ENCODE results near the gene ADAMTS17. TPM values are rescaled to one million over a fixed set of nuclear protein-coding genes. Genes with fewer than 3 reads are reported as not detected.

The ADAMTS17 gene
- total and polyA plus RNA-seq, 8 donors: 0.31 to 14.3 (median 6.3) TPM

GRCh38 chr15:100338971-100339444 is 2.8 kb downstream of the ADAMTS17 start:
- WGBS, 5 donors: 27 to 40% (median 34%) methylated on average over 10 of the region's 10 CpGs
- intact Hi-C loops (cut with DNase I; ENCODE audit: low total_unique reads): loop anchor here (10.0 kb wide), 1 partner anchor 404 kb away; no protein-coding TSS in a partner anchor
- H3K27me3 ChIP-seq: peaks cover 0 to 35% (median 12%) of the 10 kb centered on the region in 3 donors
- no peaks in the 10 kb centered on the region for H3K36me3 ChIP-seq
- no peak for TF ChIP-seq POLR2A (IDR thresholded peaks at IDR 0.05)
- peak in 2 of 3 donors; percentile 11 to 43 for TF ChIP-seq POLR2AphosphoS5 (IDR thresholded peaks at IDR 0.05)
- TF ChIP-seq, protein P1, sequence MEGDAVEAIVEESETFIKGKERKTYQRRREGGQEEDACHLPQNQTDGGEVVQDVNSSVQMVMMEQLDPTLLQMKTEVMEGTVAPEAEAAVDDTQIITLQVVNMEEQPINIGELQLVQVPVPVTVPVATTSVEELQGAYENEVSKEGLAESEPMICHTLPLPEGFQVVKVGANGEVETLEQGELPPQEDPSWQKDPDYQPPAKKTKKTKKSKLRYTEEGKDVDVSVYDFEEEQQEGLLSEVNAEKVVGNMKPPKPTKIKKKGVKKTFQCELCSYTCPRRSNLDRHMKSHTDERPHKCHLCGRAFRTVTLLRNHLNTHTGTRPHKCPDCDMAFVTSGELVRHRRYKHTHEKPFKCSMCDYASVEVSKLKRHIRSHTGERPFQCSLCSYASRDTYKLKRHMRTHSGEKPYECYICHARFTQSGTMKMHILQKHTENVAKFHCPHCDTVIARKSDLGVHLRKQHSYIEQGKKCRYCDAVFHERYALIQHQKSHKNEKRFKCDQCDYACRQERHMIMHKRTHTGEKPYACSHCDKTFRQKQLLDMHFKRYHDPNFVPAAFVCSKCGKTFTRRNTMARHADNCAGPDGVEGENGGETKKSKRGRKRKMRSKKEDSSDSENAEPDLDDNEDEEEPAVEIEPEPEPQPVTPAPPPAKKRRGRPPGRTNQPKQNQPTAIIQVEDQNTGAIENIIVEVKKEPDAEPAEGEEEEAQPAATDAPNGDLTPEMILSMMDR (IDR thresholded peaks at IDR 0.05): peak in 5 of 7 experiments; percentile 30 to 76 (median 71)
- no peak for TF ChIP-seq EP300 (IDR thresholded peaks at IDR 0.05)
- H3K4me1 ChIP-seq: peaks cover 7 to 34% (median 17%) of the 10 kb centered on the region in 4 donors
- no peaks in the 10 kb centered on the region for H3K9me3 ChIP-seq
- H3K27ac ChIP-seq: no peak overlapping the region
- H3K4me3 ChIP-seq: no peak overlapping the region
- DNase-seq: peak; percentile 61 to 91

DNA sequence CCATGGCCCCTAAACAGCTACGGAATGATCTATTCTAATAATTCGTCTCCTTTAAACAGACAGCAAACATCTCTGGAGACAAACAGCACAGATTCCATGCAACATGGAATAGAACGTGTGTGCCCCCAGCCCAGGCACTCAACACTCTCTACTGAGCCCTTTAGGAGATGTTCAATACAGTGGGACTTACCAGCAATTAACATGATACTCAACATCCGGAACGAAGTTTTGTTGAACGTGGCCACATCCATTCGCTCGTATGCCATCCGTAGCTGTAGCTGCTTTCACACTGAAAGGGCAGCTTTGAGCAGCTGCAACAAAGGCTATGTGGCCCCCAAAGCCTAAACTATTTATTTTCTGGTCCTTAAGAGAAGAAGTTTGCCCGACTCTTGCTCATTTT is 3.5 kb downstream of the ADAMTS17 start:
- Histone ChIP-seq H3K9me3 (no peaks in the 10 kb centered on the region), H3K36me3 (no peaks in the 10 kb centered on the region), H3K27ac (no peak overlapping the region), H3K27me3 (peaks cover 0 to 32% (median 12%) of the 10 kb centered on the region in 3 donors), H3K4me3 (no peak overlapping the region), H3K4me1 (peaks cover 7 to 34% (median 17%) of the 10 kb centered on the region in 4 donors)
- intact Hi-C loops (cut with DNase I; ENCODE audit: low total_unique reads): loop anchor here (10.0 kb wide), 1 partner anchor 403 kb away; no protein-coding TSS in a partner anchor
- TF ChIP-seq POLR2A (IDR thresholded peaks at IDR 0.05) (no peak), POLR2AphosphoS5 (IDR thresholded peaks at IDR 0.05) (no peak), EP300 (IDR thresholded peaks at IDR 0.05) (no peak)
- TF ChIP-seq, protein P1 (IDR thresholded peaks at IDR 0.05): no peak
- no peak for DNase-seq
- WGBS, 5 donors: 85 to 90% (median 86%) methylated on average over 10 of the region's 10 CpGs

DNA sequence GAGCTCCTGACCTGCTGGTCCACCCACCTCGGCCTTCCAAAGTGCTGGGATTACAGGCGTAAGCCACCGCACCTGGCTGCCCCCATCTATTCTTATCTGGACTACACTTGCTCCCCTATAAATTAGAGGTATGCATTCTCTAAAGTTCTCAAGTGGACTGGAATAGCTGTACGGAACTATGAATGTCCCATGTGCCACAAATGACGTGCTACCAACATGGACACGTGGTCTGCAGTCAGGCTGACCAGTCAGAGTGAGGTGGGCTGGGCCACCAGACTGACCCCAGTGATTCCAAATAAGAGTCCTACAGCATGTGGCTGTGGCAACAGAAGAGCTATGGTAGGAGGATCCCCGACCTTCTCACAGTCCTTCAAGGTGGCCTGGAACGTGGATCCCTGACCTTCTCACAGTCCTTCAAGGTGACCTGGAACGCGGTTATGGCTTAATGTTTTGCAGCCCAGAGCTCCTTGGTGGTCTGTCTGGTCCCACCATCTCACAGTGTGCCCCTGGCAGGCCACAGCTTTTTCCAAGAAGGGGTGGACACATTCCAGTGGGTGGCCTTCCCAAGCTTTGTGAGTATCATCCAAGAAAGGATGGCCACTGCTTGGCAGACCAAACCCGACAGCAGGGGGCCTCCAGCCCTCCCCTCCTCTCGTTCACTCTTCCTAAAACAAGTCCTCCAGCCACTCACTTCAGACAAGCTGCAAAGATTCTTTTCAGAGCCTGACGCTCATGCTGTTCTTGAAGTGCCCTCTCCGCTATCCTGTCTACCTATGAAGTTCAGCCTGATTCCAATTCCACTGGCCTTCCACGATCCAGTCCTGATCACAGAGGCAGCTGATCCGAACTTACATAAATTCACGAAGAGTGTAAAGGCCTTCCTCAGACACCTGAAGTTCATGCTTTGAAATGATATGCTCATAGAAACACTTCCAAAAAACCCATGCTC is 4.4 kb downstream of the ADAMTS17 start:
- H3K9me3 ChIP-seq: no peaks in the 10 kb centered on the region
- WGBS, 5 donors: 93 to 94% (median 94%) methylated on average over 17 of the region's 17 CpGs
- no peak for TF ChIP-seq POLR2AphosphoS5 (IDR thresholded peaks at IDR 0.05)
- TF ChIP-seq, protein P1 (IDR thresholded peaks at IDR 0.05): no peak
- TF ChIP-seq EP300 (IDR thresholded peaks at IDR 0.05): no peak
- no peak for TF ChIP-seq POLR2A (IDR thresholded peaks at IDR 0.05)
- intact Hi-C loops (cut with DNase I; ENCODE audit: low total_unique reads): loop anchor here (10.0 kb wide), 1 partner anchor 403 kb away; no protein-coding TSS in a partner anchor
- no peak for DNase-seq
- H3K4me3 ChIP-seq: no peak overlapping the region
- peaks cover 7 to 30% (median 16%) of the 10 kb centered on the region in 4 donors for H3K4me1 ChIP-seq
- no peaks in the 10 kb centered on the region for H3K36me3 ChIP-seq
- H3K27me3 ChIP-seq: peaks cover 0 to 26% (median 12%) of the 10 kb centered on the region in 3 donors
- H3K27ac ChIP-seq: no peak overlapping the region

DNA sequence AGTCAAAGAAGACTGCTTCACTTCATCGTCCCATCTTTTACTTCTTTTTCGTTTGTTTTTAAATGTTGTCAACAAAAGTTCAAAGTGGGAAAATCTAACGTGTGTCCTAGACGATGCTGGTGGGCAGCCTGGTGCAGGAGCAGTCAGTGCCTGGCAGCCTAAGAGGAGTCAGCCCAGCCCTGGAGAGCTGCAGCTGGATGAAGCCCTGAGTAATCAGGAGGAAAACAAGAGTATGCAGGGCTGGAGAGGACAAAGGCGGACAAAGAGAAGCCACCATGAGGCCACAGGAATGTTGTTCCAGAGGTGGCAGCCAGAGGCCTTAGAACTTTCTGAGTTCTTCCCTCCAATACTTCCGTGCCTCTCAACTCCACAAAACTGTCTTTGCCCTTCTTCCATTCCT is 5.7 kb downstream of the ADAMTS17 start:
- TF ChIP-seq EP300 (IDR thresholded peaks at IDR 0.05) (no peak), POLR2AphosphoS5 (IDR thresholded peaks at IDR 0.05) (no peak), POLR2A (IDR thresholded peaks at IDR 0.05) (no peak)
- TF ChIP-seq, protein P1 (IDR thresholded peaks at IDR 0.05): no peak
- Histone ChIP-seq H3K9me3 (no peaks in the 10 kb centered on the region), H3K27ac (no peak overlapping the region), H3K27me3 (peaks cover 0 to 17% (median 12%) of the 10 kb centered on the region in 3 donors), H3K36me3 (no peaks in the 10 kb centered on the region), H3K4me1 (peaks cover 7 to 25% (median 13%) of the 10 kb centered on the region in 4 donors), H3K4me3 (no peak overlapping the region)
- WGBS, 5 donors: 65 to 76% (median 72%) methylated on average over 6 of the region's 6 CpGs
- intact Hi-C loops (cut with DNase I; ENCODE audit: low total_unique reads): loop anchor here (10.0 kb wide), 1 partner anchor 401 kb away; no protein-coding TSS in a partner anchor
- no peak for DNase-seq
